GM21529 (cell line): Measurements from ENCODE around the gene LONRF2.
"Not testable (repeated sequence)": the region's sequence is repeated elsewhere in the genome, so short reads cannot be mapped to it uniquely, and the experiment has no call there.

Experiments
- ATAC-seq: cut with Tn5 transposase; IDR thresholded peaks from one replicate; pipeline ENCODE4 v1.9.1; 2021; ENCODE audit not compliant: unreplicated experiment

Gene LONRF2

DNA sequence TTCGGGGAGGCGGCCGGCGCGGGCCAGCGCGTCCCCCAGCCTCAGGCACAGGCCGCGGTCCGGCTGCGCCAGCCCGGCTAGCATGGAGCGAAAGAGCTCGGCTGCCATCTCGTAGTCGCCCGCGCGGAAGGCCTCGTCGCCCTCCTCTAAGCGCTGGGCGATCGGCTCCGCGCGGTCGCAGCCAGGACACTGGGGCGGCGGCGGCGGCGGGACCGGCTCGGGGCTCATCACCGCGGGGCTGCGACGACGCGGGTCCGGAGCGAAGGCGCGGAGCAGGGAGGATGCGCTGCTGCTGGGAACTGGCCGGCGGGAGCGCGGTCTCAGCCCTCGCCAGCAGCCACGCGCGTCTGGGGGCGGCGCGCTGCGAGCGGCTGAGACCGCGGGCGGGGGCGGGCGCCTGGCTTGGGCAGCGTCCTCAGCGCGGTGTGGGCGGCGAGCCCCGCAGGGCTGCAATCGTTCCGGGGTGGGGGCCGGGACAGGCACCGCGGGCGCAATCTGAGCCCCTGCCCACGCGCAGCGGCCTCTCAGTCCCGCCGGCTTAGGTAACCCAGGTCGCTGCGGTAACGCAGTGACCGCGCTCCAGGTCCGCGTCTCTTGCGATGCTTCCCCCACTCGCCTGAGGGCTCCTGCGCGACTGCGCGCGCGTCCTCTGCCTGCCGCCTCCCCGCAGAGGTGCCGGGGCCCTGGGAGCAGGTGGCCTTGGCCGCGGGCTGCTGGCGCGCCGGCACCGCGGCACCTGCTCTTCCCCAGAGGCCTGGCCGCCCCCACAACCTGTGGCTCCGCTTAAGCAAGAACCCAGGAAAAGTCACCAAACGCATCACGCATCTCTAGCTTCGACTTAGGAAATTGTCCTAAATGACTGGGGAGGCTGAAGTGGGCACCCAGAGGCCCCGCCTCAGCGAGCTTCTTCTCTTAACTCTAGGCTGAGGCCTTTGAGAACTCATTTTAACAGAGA is at the start of gene LONRF2:
Gene LONRF2 (minus strand): TSS at position 636 of the 955 bp plus-strand sequence. CDS start 408 bp downstream, at position 228.
- no peak for ATAC-seq

DNA sequence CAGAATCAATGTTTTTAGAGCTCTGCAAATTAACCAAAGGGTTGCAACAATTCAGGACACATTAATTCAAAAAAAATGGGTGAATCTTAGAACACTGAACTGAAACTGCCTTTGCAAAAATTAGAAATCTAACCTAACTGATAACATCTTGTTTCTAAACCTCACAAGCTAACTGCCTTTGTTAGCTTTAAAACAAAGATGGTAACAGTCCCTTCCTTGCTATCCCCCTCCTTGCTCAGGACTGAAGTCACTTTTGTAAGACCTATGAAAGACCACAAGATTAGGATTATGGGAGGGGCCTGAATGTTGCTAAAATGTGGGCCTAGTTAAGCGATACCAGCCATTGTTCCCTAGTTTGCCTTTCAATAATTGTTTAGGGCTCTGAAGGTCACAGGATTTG is 44.9 kb upstream of the LONRF2 start:
- no peak for ATAC-seq

DNA sequence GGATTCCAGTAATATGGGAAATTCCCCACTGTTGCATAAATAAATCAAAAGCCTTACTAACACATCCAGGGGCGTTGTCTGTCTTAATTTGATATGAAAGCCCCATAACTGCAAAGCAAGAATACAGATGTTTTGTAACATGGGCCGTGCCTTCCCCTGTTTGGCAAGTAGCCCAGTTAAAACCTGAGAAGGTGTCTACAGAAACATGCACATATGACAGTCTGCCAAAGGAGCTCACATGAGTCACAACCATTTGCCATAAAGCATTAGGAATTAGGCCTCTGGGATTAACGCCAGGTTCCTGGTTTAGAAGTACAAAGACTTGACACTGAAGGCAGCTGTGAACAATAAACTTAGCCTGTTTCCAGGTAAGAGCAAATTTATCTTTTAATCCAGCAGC is 43.1 kb upstream of the LONRF2 start:
- no peak for ATAC-seq

DNA sequence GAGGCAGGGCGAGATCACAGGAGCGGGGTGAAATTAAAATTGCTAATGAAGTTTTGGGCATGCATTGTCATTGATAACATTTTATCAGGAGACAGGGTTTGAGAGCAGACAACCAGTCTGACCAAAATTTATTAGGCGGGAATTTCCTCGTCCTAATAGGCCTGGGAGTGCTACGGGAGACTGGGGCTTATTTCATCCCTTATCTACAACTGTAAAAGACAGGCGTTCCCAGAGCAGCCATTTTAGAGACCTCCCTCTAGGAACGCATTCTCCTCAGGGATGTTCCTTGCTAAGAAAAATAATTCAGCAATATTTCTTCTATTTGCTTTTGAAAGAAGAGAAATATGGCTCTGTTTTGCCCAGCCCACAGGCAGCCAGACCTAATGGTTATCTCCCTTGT is 40.0 kb upstream of the LONRF2 start:
- not testable (repeated sequence) for ATAC-seq

DNA sequence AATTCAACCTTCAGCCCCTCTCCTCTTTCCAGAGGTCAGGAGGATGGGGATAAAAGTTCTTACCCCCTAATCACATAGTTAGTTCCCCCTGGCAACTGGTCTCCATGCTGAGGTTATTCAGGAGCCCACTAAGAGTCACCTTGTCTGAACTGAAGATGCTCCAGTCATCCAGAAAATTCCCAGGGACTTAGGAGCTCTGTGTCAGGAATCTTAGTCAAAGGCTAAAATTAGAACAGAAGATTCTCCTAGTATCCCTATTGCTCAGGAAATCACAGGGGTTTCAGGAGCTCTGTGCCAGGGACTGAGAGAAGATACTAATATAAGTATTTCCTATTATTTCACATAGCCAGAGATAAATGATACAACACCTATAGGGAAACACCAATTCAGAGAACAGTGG is 37.3 kb upstream of the LONRF2 start:
- no peak for ATAC-seq

DNA sequence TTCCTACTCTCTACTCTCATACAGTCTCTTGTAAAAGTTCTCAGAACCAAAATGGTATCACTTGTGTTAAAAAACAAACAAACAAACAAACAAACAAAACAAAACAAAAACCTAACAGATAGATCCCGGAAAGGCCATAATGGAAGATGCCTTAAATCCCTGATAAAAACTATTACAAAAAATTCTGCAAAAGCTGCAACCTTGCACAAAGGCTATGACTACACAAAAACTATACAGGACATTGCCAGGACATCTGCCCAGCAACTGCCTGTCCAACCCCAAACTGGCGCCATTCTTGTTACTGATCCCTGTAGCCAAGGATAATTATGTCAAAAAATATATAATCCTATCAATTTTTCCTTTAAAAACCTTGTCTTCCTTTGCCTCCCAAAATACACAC is 36.3 kb upstream of the LONRF2 start:
- ATAC-seq, result no peak

DNA sequence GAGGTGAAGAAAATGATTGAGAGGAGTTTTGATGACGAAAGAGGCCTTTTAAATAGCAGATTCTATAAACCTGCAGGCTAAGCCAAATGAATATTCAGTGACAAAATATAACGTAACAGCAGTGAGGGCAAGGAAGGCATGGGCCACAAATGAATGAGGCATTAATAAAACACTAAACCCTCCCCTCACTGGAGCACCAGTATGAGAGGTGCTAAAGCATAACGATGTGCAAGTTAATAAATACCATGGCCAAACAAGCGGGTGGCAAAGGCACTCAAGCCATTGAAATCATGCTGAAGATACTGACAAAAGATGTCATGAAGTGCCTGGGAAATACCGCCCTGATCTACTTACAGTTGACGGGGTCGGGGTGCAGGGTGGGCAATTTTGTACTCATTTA is 30.2 kb upstream of the LONRF2 start:
- no peak for ATAC-seq

DNA sequence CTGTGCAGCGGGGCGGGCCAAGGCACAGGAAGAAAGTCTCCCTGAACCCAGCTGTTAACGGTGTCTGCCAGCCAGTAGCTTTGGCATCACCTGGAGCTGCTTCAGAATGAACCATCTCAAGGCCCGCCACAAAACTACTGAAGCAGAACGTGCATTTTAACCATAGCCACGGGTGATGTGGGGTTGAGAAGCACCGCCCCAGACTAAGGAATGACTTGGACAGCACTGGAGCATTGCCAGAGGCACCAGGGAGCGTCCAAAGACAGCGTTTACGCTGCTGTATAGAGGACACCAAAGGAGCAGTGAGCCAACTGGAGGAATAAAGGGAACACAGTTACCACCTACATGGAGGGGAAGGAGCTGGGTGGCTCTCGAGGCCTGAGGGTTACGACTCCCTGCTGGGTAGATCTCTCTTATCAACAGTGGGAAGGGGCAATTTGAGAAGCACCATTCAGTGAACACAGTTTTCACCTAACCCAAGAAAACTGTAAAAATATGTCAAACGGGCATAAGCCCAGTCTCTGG is 28.4 kb upstream of the LONRF2 start:
- no peak for ATAC-seq

DNA sequence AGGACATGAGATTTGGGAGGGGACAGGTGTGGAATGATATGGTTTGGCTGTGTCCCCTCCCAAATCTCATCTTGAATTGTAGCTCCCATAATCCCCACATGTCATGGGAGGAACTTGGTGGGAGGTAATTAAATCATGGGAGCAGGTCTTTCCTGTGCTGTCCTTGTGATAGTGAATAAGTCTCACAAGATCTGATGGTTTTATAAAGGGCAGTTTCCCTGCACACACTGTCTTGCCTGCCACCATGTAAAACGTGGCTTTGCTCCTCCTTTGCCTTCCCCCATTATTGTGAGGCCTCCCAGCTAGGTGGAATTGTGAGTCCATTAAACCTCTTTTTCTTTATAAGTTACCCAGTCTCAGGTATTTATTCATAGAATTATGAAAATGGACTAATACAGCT is 22.8 kb upstream of the LONRF2 start:
- ATAC-seq, result not testable (repeated sequence)

DNA sequence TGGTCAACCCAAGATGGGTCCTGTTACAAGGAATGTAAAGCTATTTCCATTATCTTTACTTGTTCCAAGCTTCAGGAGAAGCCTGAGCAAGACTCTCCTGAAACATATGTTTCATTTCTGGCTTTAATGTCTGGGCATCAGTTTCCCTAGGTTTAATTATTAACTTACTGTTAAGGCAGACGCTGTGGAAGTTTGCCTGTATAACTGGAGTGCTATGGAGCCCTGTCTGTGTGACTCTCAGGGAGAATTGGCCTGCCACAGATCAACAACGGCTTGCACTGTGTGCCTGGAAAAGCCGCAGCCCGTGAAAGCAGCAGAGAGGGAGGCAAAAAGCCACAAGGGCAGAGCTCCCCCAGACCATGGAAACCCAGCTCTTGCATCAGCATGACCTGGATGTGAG is 22.1 kb upstream of the LONRF2 start:
- ATAC-seq, result no peak

DNA sequence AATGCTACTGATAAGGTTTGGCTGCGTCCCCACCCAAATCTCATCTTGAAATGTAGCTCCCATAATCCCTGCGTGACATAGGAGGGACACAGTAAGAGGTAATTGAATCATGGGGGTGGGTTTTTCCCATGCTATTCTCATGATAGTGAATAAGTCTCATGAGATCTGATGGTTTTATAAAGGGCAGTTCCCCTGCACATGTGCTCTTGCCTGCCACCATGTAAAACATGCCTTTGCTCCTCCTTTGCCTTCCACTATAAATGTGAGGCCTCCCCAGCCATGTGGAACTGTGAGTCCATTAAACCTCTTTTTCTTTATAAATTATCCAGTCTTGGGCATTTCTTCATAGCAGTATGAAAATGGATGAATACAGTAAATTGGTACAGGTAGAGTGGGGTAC is 20.2 kb upstream of the LONRF2 start:
- not testable (repeated sequence) for ATAC-seq

DNA sequence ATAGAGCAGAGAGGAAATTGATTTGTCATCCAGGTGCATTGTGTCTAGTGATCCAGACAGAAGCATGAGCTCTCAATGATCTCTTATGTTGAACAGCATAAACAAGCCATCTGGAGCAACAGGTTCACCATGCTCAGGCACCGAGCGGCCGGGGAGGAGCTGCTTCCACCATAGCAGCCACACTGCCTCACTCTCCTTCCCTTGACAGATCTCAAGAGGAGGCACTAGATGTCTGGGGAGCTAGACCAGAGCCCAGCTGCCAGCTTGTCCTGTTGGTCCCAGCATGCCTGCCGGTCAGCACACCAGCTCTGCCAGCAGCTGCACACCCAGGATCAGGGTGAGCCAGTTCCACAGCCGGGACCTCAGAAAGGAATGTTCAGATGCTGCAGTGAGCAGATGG is 17.5 kb upstream of the LONRF2 start:
- ATAC-seq, result no peak

DNA sequence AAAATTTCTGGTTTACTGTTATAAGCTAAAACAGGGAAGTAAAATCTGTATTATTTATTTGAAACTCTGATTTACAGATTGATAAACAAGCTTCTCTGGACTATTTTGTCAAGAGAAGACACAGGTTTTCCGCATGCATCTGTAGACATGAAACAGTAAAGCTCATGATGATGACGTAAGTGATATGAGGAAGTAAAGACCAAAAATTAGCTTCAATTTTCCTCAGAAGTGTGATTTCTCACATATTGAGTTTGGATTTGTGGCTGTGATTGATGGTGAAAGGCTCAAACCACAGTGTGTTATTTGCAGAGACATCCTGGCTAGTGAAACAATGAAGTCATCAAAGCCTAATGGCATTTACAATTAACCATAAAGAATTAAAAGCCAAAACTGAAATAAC is 12.6 kb upstream of the LONRF2 start:
- ATAC-seq, result no peak

DNA sequence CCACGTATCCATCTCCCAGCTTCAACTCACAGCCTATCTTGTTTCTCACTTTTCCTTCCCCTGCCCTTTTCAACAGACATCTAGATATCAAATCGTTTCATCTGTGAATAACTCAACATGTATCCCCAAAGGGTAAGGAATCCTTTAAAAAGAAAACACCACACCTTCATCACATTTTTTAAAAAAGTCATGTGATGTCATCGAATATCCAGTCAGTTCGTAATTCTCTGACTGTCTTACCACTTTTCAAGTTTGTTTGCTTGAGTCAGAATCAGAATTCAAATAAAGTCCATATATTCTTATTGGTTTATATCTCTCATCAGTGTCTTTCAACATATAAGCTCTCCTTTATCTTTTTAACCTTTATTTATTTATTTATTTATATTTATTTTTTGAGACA is 5.4 kb upstream of the LONRF2 start:
- no peak for ATAC-seq

DNA sequence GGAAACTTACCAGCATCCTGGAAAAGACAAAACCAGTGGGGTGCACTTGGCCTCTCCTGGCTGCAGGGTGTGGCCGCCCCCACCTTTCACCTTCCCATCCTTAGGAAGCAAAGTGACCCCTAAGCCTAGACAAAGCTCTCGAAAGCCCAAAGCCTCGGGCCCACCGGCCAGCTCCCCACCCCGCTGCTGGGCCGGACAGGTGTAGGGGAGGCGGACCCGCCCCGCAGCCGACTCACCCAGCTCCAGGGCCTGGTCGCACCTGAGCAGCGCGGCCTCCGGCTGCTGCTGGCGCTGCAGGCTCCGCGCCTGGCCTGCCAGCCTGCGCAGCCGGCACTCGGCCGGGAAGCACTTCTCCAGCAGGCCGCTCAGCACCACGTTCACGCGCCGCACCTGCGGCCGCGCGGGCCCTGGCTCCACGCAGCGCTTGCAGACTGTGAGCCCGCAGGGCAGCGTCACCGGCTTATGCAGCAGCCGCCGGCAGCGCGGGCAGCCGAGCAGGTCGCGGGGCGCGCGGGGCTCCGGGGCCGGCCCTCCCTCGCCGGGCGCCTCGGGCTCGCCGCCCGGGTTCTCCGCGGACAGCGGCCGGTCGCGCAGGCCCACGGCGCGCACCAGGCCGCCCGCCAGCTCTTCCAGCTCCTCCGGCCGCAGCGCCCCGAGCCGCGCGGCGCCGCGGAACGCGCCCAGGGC is 979 bp downstream of the LONRF2 start:
- no peak for ATAC-seq

DNA sequence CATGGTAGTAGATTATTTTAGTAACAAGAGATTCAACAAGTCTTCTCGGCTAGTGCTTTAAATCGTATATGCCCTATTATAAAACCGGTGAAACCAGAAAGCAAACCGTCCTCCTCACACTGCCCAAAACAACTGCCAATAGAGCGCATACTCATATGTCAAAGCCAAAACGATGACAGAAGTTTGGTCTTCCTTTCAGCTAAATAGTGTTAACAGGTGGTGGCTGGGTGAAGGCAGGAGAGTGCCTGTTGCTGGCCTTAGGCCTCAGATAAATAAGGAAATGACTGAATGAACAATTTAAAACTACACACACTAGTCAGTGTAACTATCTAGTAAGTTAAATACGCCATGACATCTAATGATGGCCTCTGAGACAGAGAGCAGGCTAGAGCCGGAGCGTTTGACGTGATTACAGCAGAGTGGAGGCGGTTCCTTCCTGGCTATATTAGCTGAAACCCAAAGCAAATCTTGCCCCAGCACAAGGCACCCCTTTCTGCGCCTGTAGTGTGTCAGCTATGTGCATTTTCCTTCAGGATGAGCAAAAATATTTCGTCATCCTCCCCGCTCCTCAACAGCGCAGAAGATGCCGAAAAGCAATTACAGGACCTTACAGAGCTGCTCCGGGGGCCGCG is 1.6 kb downstream of the LONRF2 start:
- ATAC-seq, result no peak

DNA sequence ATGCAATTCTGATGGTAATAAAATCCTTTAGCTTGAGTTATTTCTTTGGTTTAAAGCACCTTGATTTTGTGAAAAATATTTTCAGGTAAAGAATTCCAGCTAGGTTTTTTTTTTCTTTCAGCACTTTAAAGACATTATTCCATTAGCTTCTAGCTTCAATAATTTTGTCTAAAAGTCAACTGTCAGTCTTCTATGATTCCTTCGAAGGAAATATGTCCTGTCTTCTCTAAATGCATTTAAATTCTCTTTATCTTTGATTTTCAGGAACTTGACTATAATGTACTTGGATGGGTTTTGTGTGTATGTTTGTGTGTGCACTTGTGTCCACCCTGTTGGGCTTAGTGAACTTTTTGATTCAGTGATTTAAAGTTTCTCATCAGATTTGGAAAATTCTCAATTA is 4.7 kb downstream of the LONRF2 start:
- no peak for ATAC-seq

DNA sequence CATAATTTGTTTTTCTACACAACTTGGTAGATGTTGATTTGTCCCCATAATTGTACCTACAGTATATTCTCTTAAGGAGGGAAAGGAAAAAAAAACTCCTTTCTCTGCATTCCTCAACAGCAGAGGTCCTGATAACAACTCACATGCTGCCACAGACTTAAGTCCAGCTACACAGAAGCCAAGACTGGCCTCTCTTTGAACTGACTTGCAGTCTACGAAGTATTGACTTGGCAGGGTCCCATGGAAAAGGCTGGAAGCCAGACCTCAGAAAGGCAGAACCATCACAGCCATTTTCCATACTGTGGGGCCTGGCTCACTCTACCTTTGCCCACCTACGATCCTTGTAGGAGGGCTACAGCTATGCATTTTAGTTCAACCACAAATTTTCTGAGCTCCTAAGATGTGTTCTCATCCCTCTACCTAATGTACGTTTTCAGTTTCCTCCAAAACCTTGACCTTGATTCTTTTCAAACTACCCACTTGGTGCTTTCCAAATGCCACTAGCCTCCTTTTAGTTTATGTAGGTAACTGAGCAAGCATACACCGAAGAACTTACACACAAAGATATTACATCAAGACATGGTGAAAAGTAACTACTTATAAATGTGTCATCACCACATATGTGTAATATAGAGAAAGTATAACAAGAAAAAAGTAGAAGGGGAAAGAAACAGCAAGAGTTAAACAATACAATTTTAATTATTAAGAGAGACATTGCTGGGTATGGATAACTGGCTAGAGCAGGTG is 12.2 kb downstream of the LONRF2 start:
- ATAC-seq, result no peak

DNA sequence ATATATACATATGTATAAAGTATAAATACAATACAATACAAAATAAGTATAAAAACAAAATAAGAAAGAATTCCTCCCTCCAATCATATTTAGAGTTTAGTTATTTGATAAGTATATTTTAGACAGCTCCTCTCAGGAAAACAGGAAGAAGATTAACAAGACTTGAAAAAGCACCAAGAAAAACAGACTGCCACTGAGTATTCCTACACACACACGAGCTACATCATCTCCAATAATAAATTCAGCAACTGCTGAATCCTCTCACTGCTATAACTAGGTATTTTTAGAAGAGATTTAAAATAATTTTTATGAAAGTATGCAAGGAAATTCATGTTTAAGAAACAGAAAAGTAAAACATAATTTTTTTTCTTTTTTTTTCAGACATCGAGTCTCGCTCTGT is 13.0 kb downstream of the LONRF2 start:
- no peak for ATAC-seq

DNA sequence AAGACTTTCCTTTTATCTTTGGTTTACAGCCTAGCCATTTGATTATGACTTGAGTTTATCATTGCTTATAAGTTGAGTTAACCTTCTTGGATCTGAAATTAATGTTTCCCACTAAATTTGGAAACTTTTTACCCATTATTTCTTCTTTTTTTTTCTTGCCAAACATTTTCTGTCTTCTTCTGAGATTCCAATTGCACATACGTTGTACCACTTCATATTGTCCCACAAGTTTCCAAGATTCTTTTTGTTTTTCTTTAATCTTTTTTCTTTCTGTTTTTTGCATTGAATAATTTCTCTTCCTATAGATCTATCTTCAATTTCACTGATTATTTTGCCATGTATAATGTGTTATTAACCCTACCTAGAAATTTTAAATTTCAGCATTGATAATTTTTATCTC is 18.6 kb downstream of the LONRF2 start:
- no peak for ATAC-seq

DNA sequence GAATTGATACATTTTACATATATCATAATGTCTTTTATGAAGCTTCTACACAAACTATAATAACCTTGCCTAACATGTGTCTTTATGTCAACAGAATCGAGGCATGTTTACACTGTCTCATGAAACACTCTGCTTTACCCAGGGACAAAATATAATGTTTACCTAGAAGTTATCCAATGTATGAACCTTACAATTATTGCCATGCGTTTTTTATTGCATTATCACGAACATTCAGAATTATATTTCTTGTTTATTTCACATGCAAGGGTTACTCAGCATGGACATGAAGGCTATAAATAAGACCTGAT is 19.8 kb downstream of the LONRF2 start:
- no peak for ATAC-seq
